Lung (tissue), 12 donors: ENCODE data around the gene FAM53A. TPM values are rescaled to one million over a fixed set of nuclear protein-coding genes. Genes with fewer than 3 reads are reported as not detected.

ENCODE experiments used
- ATAC-seq: fragments of 200-7000 bp; cut with Tn5 transposase; one replicate; pipeline ENCODE4 v1.9.1; 2020; ENCODE audit warnings: moderate number of reproducible peaks; ENCODE audit not compliant: insufficient read depth, low FRiP score
- DNase-seq, 3 donors: peaks; one replicate each; pipeline ENCODE4 v3.0.0-alpha.2; 2013 to 2017
- H3K27ac ChIP-seq, 2 donors: one replicate each; pipeline ENCODE4 v1.5.1; 2013; ENCODE audit warnings: mild to moderate bottlenecking in 2 of 2, moderate library complexity in 2 of 2, control low read depth in 1 of 2, inconsistent platforms in 1 of 2, low read depth in 1 of 2, low read length in 1 of 2
- H3K27me3 ChIP-seq, 3 donors: one replicate each; pipeline ENCODE4 v1.5.1; 2013; ENCODE audit warnings: low read length in 2 of 3; ENCODE audit not compliant: control insufficient read depth in 3 of 3, insufficient read depth in 3 of 3
- H3K36me3 ChIP-seq, 4 donors: one replicate each; pipeline ENCODE4 v1.5.1; 2013; ENCODE audit warnings: low read length in 4 of 4, mild to moderate bottlenecking in 1 of 4, moderate library complexity in 1 of 4; ENCODE audit not compliant: control insufficient read depth in 4 of 4, insufficient read depth in 4 of 4
- H3K4me1 ChIP-seq, 5 donors: one replicate each; pipeline ENCODE4 v1.5.1; 2013; ENCODE audit warnings: low read length in 5 of 5, mild to moderate bottlenecking in 2 of 5, moderate library complexity in 1 of 5; ENCODE audit not compliant: control insufficient read depth in 5 of 5, insufficient read depth in 5 of 5
- H3K4me3 ChIP-seq: one replicate; pipeline ENCODE4 v1.5.1; 2013; ENCODE audit warnings: mild to moderate bottlenecking, control low read depth, moderate library complexity
- H3K9ac ChIP-seq, 2 donors: one replicate each; pipeline ENCODE4 v1.5.1; 2013; ENCODE audit warnings: low read length in 2 of 2, control low read depth in 1 of 2; ENCODE audit not compliant: insufficient read depth in 1 of 2
- H3K9me3 ChIP-seq, 4 donors: one replicate each; pipeline ENCODE4 v1.5.1; 2013; ENCODE audit warnings: low read length in 3 of 4, mild to moderate bottlenecking in 1 of 4, moderate library complexity in 1 of 4; ENCODE audit not compliant: control insufficient read depth in 4 of 4, insufficient read depth in 3 of 4
- WGBS, 2 donors: extraction: QIAGEN DNeasy Blood & Tissue Kit; methylation state at CpG; one replicate each; pipeline ENCODE4 v1.1.7; 2013; 5-methylcytosine and 5-hydroxymethylcytosine counted together
- polyA plus RNA-seq, 2 donors: library from polyadenylated mRNA; stranded (reverse); fragments of 200-250 nt; gene quantifications; one replicate each; pipeline ENCODE4 v1.2.1, GENCODE V29; 2013
- total RNA-seq, 2 donors: library from RNA; depleted of rRNA in 1 of 2; stranded (reverse); fragments of >200 nt in 1 of 2; gene quantifications; one replicate each; pipeline ENCODE4 v1.2.1, GENCODE V29; 2014 to 2021
- TF ChIP-seq, protein P1 (sequence below): IDR thresholded peaks from 2 replicates; pipeline ENCODE4 v1.5.1; 2012; ENCODE audit warnings: mild to moderate bottlenecking; ENCODE audit errors: control extremely low read depth, extremely low read depth
- donor health status: control.
- donor health status: control.
- donor health status: Bipolar disorder and iron deficiency.
- donor health status: healthy.
- donor health status: DM: yes; HTN: yes; CAD: no.

Gene FAM53A
- total and polyA plus RNA-seq, 4 donors = 1.4 to 2.8 (median 2.2) TPM

DNA sequence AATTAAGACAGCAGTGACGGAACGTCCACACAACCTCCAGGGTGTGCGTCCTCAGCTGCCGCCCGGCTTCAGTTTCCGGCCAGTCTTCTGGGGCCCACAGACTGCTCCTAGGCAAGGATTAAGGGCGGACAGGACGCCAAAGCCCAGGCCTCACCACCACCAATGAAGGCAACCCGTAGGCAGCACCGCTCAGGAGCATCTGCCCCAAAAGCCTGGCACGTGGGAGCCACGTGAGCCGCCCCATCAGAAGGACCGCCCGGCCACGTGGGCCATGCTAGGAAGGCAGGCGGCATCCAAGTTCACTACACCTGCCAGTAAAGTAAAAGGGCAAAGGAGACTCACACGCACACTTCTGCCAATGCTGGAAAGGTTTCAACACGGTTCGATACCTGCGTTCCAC lies 14.3 kb downstream of the FAM53A start:
- ATAC-seq (no peak), DNase-seq (no peak)
- Histone ChIP-seq H3K27me3 (no peaks in the 10 kb centered on the region), H3K4me1 (no peaks in the 10 kb centered on the region), H3K36me3 (peaks cover 0 to 2% (median 0%) of the 10 kb centered on the region in 4 donors), H3K27ac (no peak overlapping the region), H3K4me3 (no peak overlapping the region), H3K9ac (no peak overlapping the region), H3K9me3 (no peaks in the 10 kb centered on the region)
- WGBS, 2 donors = 92 to 96% methylated on average over 21 of the region's 21 CpGs
- TF ChIP-seq, protein P1, sequence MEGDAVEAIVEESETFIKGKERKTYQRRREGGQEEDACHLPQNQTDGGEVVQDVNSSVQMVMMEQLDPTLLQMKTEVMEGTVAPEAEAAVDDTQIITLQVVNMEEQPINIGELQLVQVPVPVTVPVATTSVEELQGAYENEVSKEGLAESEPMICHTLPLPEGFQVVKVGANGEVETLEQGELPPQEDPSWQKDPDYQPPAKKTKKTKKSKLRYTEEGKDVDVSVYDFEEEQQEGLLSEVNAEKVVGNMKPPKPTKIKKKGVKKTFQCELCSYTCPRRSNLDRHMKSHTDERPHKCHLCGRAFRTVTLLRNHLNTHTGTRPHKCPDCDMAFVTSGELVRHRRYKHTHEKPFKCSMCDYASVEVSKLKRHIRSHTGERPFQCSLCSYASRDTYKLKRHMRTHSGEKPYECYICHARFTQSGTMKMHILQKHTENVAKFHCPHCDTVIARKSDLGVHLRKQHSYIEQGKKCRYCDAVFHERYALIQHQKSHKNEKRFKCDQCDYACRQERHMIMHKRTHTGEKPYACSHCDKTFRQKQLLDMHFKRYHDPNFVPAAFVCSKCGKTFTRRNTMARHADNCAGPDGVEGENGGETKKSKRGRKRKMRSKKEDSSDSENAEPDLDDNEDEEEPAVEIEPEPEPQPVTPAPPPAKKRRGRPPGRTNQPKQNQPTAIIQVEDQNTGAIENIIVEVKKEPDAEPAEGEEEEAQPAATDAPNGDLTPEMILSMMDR = no peak

DNA sequence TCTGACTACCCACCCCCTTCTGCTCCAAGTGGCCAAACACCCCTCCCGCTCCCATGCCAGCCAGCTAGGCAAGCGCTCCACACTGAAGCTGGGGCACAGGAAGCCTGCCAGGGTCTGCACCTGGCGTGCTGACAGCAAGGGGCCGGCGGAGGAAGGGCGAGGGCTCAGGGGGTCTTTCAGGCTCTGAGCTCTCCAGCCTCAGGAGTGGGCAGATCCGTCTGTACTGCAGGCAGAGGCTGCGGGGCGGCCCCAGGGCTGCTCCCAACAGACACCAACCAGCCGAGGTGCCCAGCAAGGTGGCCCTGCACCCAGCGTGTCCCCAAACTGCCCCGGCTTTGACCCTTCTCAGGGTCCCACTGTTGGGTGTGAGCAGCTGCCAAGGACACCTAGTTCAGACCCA lies 14.8 kb downstream of the FAM53A start:
- TF ChIP-seq, protein P1 = no peak
- no peak overlapping the region for H3K9ac ChIP-seq
- WGBS, 2 donors = 91 to 95% methylated on average over 12 of the region's 12 CpGs
- ATAC-seq (no peak), DNase-seq (no peak)
- H3K27me3 ChIP-seq = no peaks in the 10 kb centered on the region
- peaks cover 0 to 2% (median 0%) of the 10 kb centered on the region in 4 donors for H3K36me3 ChIP-seq
- H3K4me1 ChIP-seq = no peaks in the 10 kb centered on the region
- no peak overlapping the region for H3K4me3 ChIP-seq
- H3K27ac ChIP-seq = no peak overlapping the region
- no peaks in the 10 kb centered on the region for H3K9me3 ChIP-seq

DNA sequence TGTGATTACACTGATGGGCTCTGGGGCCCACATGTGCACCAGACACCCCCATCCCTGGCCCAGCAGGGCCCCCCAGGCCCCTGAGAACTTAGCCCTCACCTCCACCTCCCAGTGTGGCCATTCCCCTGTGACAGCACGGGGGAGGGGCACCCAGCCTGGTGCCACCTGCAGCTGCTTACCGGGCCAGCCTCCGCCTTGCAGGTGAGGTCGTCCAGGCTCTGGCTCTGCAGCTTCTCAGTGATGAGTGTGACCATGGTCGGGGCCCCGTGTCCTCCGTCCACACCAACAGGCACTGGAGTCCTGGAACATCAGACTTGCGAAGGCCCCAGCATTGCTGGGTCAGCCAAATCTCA lies 15.6 kb downstream of the FAM53A start:
- DNase-seq (no peak), ATAC-seq (no peak)
- TF ChIP-seq, protein P1 = no peak
- peaks cover 0 to 2% (median 0%) of the 10 kb centered on the region in 4 donors for H3K36me3 ChIP-seq
- no peaks in the 10 kb centered on the region for H3K9me3 ChIP-seq
- 91 to 92% methylated on average over 8 of the region's 8 CpGs for WGBS, 2 donors
- no peaks in the 10 kb centered on the region for H3K27me3 ChIP-seq
- H3K9ac ChIP-seq = no peak overlapping the region
- no peak overlapping the region for H3K4me3 ChIP-seq
- no peak overlapping the region for H3K27ac ChIP-seq
- no peaks in the 10 kb centered on the region for H3K4me1 ChIP-seq

DNA sequence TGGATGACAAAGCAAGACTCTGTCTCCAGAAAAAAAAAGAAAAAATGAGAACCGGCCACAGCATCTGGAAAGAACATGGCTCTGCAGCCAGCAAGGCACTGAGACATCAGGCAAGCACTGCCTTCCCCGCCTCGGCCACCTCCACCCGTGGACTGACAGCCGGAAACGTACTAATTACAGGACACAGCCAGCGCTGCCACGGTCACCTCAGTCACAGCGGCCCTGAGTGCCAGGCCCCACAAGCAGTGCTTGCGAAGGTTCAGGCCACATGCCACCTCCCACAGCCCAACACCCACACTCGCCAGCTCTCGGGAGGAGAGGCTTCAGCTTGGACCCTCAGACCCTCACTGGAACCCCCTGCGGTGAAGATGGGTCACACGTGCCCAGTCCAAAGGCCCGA lies 16.8 kb downstream of the FAM53A start:
- H3K36me3 ChIP-seq = peaks cover 0 to 2% (median 0%) of the 10 kb centered on the region in 4 donors
- DNase-seq (no peak), ATAC-seq (no peak)
- no peak overlapping the region for H3K9ac ChIP-seq
- H3K27me3 ChIP-seq = no peaks in the 10 kb centered on the region
- no peaks in the 10 kb centered on the region for H3K4me1 ChIP-seq
- H3K27ac ChIP-seq = no peak overlapping the region
- H3K9me3 ChIP-seq = no peaks in the 10 kb centered on the region
- 92% methylated on average over 15 of the region's 15 CpGs for WGBS, 2 donors
- no peak overlapping the region for H3K4me3 ChIP-seq
- TF ChIP-seq, protein P1 = no peak
